ENCODE measurements around the gene MRGPRG.

DNA sequence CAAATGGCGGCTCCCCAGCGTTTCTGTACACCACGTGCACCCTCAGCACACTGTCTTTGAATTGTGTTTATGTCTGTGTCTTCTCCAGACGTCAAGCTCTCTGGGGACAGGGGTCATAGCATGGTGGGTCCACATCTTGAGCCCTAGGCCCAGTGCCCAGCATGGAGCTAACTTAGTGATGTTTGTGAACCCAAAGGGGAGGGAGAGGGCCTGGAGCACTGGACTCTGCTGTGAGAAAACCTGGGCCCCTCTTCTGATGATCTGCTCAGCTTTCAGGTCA lies 4.3 kb downstream of the MRGPRG start:
- TF ChIP-seq CTCF (IDR thresholded peaks at IDR 0.05; ENCODE audit: insufficient read depth, low read length, poor library complexity, severe bottlenecking) (no peak), EZH2phosphoT487 (conservative IDR thresholded peaks at IDR 0.05; ENCODE audit: low read length) (no peak)

Data from SU-DHL-6 (cell line).